ENCODE measurements around the gene PLA2G4B. TPM values are rescaled to one million over a fixed set of nuclear protein-coding genes. Genes with fewer than 3 reads are reported as not detected.

Gene PLA2G4B
- total RNA-seq, 1 donor from 2014 or later = 8.5 TPM

DNA sequence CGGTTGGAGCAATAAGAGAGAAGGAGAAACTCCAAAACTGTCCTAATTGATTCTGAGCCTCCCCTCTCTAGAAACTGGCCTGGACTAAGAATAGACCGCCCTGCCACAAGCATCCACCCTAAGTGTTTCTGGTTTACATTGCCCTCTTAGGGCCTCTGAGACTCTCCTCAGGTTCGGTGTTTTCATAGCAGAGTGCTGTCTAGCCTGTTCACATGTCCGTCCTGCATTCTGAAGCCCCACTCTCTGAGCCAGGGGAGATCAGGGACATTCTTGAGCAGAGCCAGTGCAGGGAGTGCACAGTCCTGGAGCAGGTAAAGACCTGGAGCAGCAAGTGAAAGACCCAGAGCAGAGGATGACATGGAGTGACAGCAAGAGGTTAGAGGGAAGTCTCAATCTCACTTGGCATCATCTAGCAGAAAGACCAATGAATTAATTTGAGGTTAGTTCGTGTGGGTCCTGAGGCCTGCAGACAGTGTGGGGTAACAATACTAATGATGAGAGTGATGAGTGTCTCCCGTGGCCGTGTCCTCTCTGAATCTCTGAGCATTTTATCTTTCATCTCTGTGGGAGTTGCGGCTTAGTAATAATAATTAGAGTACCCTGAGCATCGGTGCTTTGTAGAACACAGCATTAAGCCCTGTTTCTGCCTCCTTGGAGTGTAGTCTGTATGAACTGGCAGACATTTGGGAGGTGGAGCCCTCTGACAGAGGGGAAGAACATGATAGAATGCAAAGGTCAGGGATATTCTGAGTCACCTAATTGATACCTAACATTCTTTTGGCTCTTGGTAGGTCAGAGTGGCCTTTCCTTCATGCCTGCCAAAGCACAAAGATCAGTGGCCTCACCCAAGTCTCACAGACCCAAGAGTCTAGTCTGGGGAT lies 39.8 kb upstream of the PLA2G4B start:
- TF ChIP-seq, protein P1, sequence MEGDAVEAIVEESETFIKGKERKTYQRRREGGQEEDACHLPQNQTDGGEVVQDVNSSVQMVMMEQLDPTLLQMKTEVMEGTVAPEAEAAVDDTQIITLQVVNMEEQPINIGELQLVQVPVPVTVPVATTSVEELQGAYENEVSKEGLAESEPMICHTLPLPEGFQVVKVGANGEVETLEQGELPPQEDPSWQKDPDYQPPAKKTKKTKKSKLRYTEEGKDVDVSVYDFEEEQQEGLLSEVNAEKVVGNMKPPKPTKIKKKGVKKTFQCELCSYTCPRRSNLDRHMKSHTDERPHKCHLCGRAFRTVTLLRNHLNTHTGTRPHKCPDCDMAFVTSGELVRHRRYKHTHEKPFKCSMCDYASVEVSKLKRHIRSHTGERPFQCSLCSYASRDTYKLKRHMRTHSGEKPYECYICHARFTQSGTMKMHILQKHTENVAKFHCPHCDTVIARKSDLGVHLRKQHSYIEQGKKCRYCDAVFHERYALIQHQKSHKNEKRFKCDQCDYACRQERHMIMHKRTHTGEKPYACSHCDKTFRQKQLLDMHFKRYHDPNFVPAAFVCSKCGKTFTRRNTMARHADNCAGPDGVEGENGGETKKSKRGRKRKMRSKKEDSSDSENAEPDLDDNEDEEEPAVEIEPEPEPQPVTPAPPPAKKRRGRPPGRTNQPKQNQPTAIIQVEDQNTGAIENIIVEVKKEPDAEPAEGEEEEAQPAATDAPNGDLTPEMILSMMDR (conservative IDR thresholded peaks at IDR 0.05) = no peak
- no peak for DNase-seq (ENCODE audit: low read depth, low spot score)
- Mint-ChIP-seq H3K4me3 (no peak overlapping the region), H3K27ac (ENCODE audit: unreplicated experiment) (no peak overlapping the region), H3K36me3 (ENCODE audit: low read depth) (peaks cover 6% of the 10 kb centered on the region), H3K9me3 (no peaks in the 10 kb centered on the region), H3K4me1 (peaks cover 16% of the 10 kb centered on the region), H3K27me3 (ENCODE audit: low read depth) (no peaks in the 10 kb centered on the region)

DNA sequence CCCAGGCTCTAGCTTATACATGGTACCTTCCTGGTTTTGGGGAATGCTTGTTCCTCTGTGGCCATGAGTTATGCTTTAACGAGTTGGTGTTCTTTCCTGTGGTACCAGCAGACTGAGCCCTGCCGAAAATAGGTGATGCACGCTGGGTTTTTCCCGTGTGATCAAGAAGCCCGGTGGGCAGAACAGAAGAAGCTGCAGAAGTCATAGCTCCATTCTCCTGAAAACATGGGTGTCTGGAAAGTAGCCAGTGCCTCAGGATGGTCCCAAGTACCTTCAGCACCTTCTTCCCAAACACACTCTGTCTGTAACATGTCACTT lies 39.2 kb upstream of the PLA2G4B start:
- Mint-ChIP-seq H3K27me3 (ENCODE audit: low read depth) (no peaks in the 10 kb centered on the region), H3K36me3 (ENCODE audit: low read depth) (peaks cover 6% of the 10 kb centered on the region), H3K4me1 (peaks cover 14% of the 10 kb centered on the region), H3K27ac (ENCODE audit: unreplicated experiment) (peak overlapping the region; percentile 3), H3K9me3 (no peaks in the 10 kb centered on the region), H3K4me3 (no peak overlapping the region)
- DNase-seq (ENCODE audit: low read depth, low spot score) = no peak
- TF ChIP-seq, protein P1 (conservative IDR thresholded peaks at IDR 0.05) = no peak

DNA sequence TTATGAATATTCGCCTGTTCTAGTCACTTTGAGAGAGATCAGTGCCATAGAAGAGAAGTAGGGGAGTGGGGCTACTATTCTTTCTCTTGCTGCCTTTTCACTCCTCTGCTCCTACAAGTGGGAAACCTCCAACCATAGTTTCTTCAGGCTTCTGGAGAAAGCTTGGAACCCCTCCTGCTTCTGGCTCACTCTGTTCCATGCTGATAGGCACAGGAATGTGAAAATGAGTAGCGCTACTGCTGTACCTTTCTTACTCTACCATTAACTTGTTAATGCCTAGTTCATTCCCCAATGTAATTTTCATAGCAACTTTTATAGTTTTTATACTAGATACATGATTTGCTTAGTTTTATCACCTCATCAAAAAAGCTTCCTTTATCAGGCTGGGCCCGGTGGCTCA lies 37.5 kb upstream of the PLA2G4B start:
- Mint-ChIP-seq H3K4me1 (peaks cover 11% of the 10 kb centered on the region), H3K9me3 (no peaks in the 10 kb centered on the region), H3K27me3 (ENCODE audit: low read depth) (no peaks in the 10 kb centered on the region), H3K36me3 (ENCODE audit: low read depth) (peaks cover 6% of the 10 kb centered on the region), H3K4me3 (no peak overlapping the region), H3K27ac (ENCODE audit: unreplicated experiment) (no peak overlapping the region)
- TF ChIP-seq, protein P1 (conservative IDR thresholded peaks at IDR 0.05) = no peak
- no peak for DNase-seq (ENCODE audit: low read depth, low spot score)

- Mint-ChIP-seq H3K9me3 (no peaks in the 10 kb centered on the region), H3K27me3 (ENCODE audit: low read depth) (no peaks in the 10 kb centered on the region), H3K4me1 (peaks cover 6% of the 10 kb centered on the region), H3K4me3 (no peak overlapping the region), H3K36me3 (ENCODE audit: low read depth) (peaks cover 6% of the 10 kb centered on the region), H3K27ac (ENCODE audit: unreplicated experiment) (no peak overlapping the region)
- DNase-seq (ENCODE audit: low read depth, low spot score) = no peak
- TF ChIP-seq, protein P1 (conservative IDR thresholded peaks at IDR 0.05) = no peak
Measured at GRCh38 chr15:41801850-41802455, 36.7 kb upstream of the PLA2G4B start.

DNA sequence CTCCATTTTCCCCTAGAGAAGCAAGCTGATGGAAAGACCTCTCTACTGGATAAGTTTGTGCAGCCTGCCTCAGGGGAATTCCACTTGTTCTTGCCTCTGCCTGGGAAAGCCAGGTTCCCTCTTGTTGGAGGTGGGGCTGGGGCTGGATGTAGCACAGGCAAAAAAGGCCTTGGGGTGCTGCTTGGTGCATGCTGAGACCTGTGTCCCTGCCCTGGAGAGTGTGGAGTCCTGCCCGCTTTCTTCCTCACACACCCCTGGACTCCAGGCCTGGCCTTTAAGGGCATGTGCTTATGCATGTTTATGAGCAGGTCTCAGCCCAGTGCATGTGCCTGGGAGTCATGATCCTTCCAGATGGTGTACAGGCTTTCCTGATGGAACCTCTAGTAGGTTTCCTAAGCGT lies 34.3 kb upstream of the PLA2G4B start:
- Mint-ChIP-seq H3K4me3 (no peak overlapping the region), H3K27me3 (ENCODE audit: low read depth) (no peaks in the 10 kb centered on the region), H3K27ac (ENCODE audit: unreplicated experiment) (no peak overlapping the region), H3K4me1 (peaks cover 3% of the 10 kb centered on the region), H3K9me3 (no peaks in the 10 kb centered on the region), H3K36me3 (ENCODE audit: low read depth) (peaks cover 6% of the 10 kb centered on the region)
- TF ChIP-seq, protein P1 (conservative IDR thresholded peaks at IDR 0.05) = no peak
- DNase-seq (ENCODE audit: low read depth, low spot score) = no peak

All from neural crest cell (in vitro differentiated cells).